ENCODE measurements around the gene SLC32A1. TPM values are rescaled to one million over a fixed set of nuclear protein-coding genes. Genes with fewer than 3 reads are reported as not detected.

The SLC32A1 gene
- total and polyA plus RNA-seq, 2 of the 13 experiments (the other 11 are each of a cell fraction or from before 2014, with no cell fraction given), result not detected

DNA sequence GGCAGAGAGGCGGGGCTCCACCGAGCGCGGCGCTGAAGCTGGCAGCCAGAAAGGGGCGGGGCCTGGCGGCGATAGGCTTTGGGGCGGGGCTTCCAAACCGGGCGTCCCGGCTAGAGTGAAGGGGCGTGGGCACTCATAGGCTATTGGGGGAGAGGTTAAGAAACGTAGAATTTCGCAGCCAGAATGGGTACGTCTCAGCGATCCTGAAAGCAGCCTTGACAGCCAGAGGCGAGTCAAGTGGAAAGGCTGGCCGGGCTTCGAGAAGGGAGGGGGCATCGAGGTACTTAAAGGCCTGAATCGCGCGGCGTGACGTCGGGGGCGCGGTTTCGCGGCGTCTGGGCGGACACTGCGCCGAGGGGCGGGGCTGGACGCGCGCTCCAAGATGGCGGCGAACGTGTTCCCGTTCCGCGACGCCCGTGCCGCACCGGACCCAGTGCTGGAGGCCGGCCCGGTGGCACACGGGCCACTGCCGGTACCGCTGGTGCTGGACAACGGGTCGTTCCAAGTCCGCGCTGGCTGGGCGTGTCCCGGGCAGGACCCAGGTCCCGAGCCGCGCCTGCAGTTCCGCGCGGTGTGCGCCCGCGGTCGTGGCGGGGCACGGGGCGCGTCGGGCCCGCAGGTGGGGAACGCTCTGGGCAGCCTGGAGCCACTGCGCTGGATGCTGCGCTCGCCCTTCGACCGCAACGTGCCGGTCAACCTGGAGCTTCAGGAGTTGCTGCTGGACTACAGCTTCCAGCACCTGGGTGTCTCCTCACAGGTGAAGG is 24.0 kb downstream of the SLC32A1 start, which contains the start of gene ACTR5 (continued):
- TF ChIP-seq, protein P1, sequence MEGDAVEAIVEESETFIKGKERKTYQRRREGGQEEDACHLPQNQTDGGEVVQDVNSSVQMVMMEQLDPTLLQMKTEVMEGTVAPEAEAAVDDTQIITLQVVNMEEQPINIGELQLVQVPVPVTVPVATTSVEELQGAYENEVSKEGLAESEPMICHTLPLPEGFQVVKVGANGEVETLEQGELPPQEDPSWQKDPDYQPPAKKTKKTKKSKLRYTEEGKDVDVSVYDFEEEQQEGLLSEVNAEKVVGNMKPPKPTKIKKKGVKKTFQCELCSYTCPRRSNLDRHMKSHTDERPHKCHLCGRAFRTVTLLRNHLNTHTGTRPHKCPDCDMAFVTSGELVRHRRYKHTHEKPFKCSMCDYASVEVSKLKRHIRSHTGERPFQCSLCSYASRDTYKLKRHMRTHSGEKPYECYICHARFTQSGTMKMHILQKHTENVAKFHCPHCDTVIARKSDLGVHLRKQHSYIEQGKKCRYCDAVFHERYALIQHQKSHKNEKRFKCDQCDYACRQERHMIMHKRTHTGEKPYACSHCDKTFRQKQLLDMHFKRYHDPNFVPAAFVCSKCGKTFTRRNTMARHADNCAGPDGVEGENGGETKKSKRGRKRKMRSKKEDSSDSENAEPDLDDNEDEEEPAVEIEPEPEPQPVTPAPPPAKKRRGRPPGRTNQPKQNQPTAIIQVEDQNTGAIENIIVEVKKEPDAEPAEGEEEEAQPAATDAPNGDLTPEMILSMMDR (CRISPR knock-in tag; IDR thresholded peaks at IDR 0.05), result peak; percentile 24; the same call in 1 of the 2 replicates
- TF ChIP-seq TARDBP (CRISPR knock-in tag; IDR thresholded peaks at IDR 0.05), result peak; percentile 86
- no peak for TF ChIP-seq AGO1 (IDR thresholded peaks at IDR 0.05; ENCODE audit: low read depth, low read length, poor library complexity, severe bottlenecking)
- peak; percentile 18; the same call in 1 of the 2 replicates for TF ChIP-seq RFXANK (CRISPR knock-in tag; IDR thresholded peaks at IDR 0.05)
- no peak for TF ChIP-seq NONO (IDR thresholded peaks at IDR 0.05)
- TF ChIP-seq NONO (CRISPR knock-in tag; conservative IDR thresholded peaks at IDR 0.05), result peak; percentile 98
- no peak for TF ChIP-seq ATAD3A (CRISPR knock-in tag; IDR thresholded peaks at IDR 0.05)
- peak; percentile 60; the same call in 1 of the 2 replicates for TF ChIP-seq SNAI1 (CRISPR knock-in tag; IDR thresholded peaks at IDR 0.05; ENCODE audit: borderline replicate concordance)
- TF ChIP-seq TEAD3 (CRISPR knock-in tag; optimal IDR thresholded peaks at IDR 0.05; ENCODE audit: borderline replicate concordance), result peak; percentile 66
- TF ChIP-seq JARID2 (CRISPR knock-in tag; IDR thresholded peaks at IDR 0.05; ENCODE audit: insufficient replicate concordance), result no peak
- no peak for TF ChIP-seq KDM1A (CRISPR knock-in tag; IDR thresholded peaks at IDR 0.05)
- TF ChIP-seq, protein P2, sequence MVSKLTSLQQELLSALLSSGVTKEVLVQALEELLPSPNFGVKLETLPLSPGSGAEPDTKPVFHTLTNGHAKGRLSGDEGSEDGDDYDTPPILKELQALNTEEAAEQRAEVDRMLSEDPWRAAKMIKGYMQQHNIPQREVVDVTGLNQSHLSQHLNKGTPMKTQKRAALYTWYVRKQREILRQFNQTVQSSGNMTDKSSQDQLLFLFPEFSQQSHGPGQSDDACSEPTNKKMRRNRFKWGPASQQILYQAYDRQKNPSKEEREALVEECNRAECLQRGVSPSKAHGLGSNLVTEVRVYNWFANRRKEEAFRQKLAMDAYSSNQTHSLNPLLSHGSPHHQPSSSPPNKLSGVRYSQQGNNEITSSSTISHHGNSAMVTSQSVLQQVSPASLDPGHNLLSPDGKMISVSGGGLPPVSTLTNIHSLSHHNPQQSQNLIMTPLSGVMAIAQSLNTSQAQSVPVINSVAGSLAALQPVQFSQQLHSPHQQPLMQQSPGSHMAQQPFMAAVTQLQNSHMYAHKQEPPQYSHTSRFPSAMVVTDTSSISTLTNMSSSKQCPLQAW (CRISPR knock-in tag; IDR thresholded peaks at IDR 0.05), result no peak; the same call in 1 of the 2 replicates
- peak; percentile 89; the same call in 1 of the 2 replicates for TF ChIP-seq ZNF558 (CRISPR knock-in tag; IDR thresholded peaks at IDR 0.05; ENCODE audit: borderline replicate concordance)
- TF ChIP-seq GTF2F1 (IDR thresholded peaks at IDR 0.05; ENCODE audit: low read length), result no peak; the same call in 1 of the 2 replicates
- peak; percentile 43; the same call in 1 of the 2 replicates for TF ChIP-seq RARA (CRISPR knock-in tag; IDR thresholded peaks at IDR 0.05)
- TF ChIP-seq ZNF335 (CRISPR knock-in tag; IDR thresholded peaks at IDR 0.05), result peak; percentile 75; the same call in 1 of the 2 replicates
- TF ChIP-seq ARNT2 (CRISPR knock-in tag; IDR thresholded peaks at IDR 0.05; ENCODE audit: low read depth), result peak; percentile 99
- TF ChIP-seq ZNF121 (CRISPR knock-in tag; IDR thresholded peaks at IDR 0.05), result 0 out of 2 replicates have a peak, but pooled peaks have one; percentile 9
- peak; percentile 94 for TF ChIP-seq ZNF142 (CRISPR knock-in tag; IDR thresholded peaks at IDR 0.05)
- peak; percentile 82 for TF ChIP-seq PAX8 (CRISPR knock-in tag; IDR thresholded peaks at IDR 0.05; ENCODE audit: borderline replicate concordance)
